ENCODE results near the gene SLC39A11.

Gene SLC39A11

GRCh38 chr17:72724267-72724666 lies 368.2 kb downstream of the SLC39A11 start:
- Histone ChIP-seq H3K27ac (replicated peaks) (no peak overlapping the region), H3K4me3 (replicated peaks; ENCODE audit: insufficient read depth, low read length) (no peak overlapping the region), H3K27me3 (ENCODE audit: insufficient read depth, poor library complexity, severe bottlenecking) (no peaks in the 10 kb centered on the region)
- TF ChIP-seq POLR2AphosphoS5 (IDR thresholded peaks at IDR 0.05; ENCODE audit: low read depth) (no peak), GABPA (IDR thresholded peaks at IDR 0.05; ENCODE audit: low read depth) (no peak), REST (IDR thresholded peaks at IDR 0.05; ENCODE audit: insufficient replicate concordance, low read depth) (no peak), CTCF (IDR thresholded peaks at IDR 0.05; ENCODE audit: insufficient read depth, low read length) (no peak), SPI1 (IDR thresholded peaks at IDR 0.05; ENCODE audit: borderline replicate concordance, low read depth) (no peak)
- DNase-seq (ENCODE audit: low read depth in 1 of 2, low spot score in 1 of 2), result no peak

- H3K27me3 ChIP-seq (ENCODE audit: insufficient read depth, poor library complexity, severe bottlenecking), result no peaks in the 10 kb centered on the region
- no peak for TF ChIP-seq SPI1 (IDR thresholded peaks at IDR 0.05; ENCODE audit: borderline replicate concordance, low read depth)
- no peak for TF ChIP-seq CTCF (IDR thresholded peaks at IDR 0.05; ENCODE audit: insufficient read depth, low read length)
- no peak for TF ChIP-seq REST (IDR thresholded peaks at IDR 0.05; ENCODE audit: insufficient replicate concordance, low read depth)
- TF ChIP-seq POLR2AphosphoS5 (IDR thresholded peaks at IDR 0.05; ENCODE audit: low read depth), result no peak
- no peak for TF ChIP-seq GABPA (IDR thresholded peaks at IDR 0.05; ENCODE audit: low read depth)
- H3K27ac ChIP-seq (replicated peaks), result no peak overlapping the region
- no peak overlapping the region for H3K4me3 ChIP-seq (replicated peaks; ENCODE audit: insufficient read depth, low read length)
- no peak for DNase-seq (ENCODE audit: low read depth in 1 of 2, low spot score in 1 of 2)
Measured at GRCh38 chr17:72723711-72724110, 368.8 kb downstream of the SLC39A11 start.

- H3K27me3 ChIP-seq (ENCODE audit: insufficient read depth, poor library complexity, severe bottlenecking), result no peaks in the 10 kb centered on the region
- TF ChIP-seq REST (IDR thresholded peaks at IDR 0.05; ENCODE audit: insufficient replicate concordance, low read depth), result peak; percentile 76
- TF ChIP-seq SPI1 (IDR thresholded peaks at IDR 0.05; ENCODE audit: borderline replicate concordance, low read depth), result no peak
- H3K27ac ChIP-seq (replicated peaks), result peak overlapping the region; percentile 79
Measured at GRCh38 chr17:72720494-72720825, 372.0 kb downstream of the SLC39A11 start.

More at GRCh38 chr17:72720494-72720825, 372.0 kb downstream of the SLC39A11 start:
- no peak for DNase-seq (ENCODE audit: low read depth in 1 of 2, low spot score in 1 of 2)
- no peak overlapping the region for H3K4me3 ChIP-seq (replicated peaks; ENCODE audit: insufficient read depth, low read length)

Data from HL-60 (cell line).